G401 (cell line): ENCODE data around the gene MEGF8. TPM values are rescaled to one million over a fixed set of nuclear protein-coding genes. Genes with fewer than 3 reads are reported as not detected.

Experiments
- DNase-seq: peaks from one replicate; pipeline ENCODE4 v3.0.0-alpha.2; 2015; ENCODE audit warnings: low spot score
- in situ Hi-C: cut with HindIII; loops from 2 replicates; pipeline ENCODE4 v1.10.0; 2016; ENCODE audit warnings: low sequenced_read_pairs, mixed read lengths
- total RNA-seq: library from RNA; depleted of rRNA; stranded (reverse); fragments of >200 nt; shearing (Covaris generic); gene quantifications from 2 replicates; pipeline ENCODE4 v1.2.3, GENCODE V29; 2014; rRNA removed

The MEGF8 gene, protein sequence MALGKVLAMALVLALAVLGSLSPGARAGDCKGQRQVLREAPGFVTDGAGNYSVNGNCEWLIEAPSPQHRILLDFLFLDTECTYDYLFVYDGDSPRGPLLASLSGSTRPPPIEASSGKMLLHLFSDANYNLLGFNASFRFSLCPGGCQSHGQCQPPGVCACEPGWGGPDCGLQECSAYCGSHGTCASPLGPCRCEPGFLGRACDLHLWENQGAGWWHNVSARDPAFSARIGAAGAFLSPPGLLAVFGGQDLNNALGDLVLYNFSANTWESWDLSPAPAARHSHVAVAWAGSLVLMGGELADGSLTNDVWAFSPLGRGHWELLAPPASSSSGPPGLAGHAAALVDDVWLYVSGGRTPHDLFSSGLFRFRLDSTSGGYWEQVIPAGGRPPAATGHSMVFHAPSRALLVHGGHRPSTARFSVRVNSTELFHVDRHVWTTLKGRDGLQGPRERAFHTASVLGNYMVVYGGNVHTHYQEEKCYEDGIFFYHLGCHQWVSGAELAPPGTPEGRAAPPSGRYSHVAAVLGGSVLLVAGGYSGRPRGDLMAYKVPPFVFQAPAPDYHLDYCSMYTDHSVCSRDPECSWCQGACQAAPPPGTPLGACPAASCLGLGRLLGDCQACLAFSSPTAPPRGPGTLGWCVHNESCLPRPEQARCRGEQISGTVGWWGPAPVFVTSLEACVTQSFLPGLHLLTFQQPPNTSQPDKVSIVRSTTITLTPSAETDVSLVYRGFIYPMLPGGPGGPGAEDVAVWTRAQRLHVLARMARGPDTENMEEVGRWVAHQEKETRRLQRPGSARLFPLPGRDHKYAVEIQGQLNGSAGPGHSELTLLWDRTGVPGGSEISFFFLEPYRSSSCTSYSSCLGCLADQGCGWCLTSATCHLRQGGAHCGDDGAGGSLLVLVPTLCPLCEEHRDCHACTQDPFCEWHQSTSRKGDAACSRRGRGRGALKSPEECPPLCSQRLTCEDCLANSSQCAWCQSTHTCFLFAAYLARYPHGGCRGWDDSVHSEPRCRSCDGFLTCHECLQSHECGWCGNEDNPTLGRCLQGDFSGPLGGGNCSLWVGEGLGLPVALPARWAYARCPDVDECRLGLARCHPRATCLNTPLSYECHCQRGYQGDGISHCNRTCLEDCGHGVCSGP (N-terminal part only)
- total RNA-seq: 27.5 and 41.5 TPM in 2 replicates

DNA sequence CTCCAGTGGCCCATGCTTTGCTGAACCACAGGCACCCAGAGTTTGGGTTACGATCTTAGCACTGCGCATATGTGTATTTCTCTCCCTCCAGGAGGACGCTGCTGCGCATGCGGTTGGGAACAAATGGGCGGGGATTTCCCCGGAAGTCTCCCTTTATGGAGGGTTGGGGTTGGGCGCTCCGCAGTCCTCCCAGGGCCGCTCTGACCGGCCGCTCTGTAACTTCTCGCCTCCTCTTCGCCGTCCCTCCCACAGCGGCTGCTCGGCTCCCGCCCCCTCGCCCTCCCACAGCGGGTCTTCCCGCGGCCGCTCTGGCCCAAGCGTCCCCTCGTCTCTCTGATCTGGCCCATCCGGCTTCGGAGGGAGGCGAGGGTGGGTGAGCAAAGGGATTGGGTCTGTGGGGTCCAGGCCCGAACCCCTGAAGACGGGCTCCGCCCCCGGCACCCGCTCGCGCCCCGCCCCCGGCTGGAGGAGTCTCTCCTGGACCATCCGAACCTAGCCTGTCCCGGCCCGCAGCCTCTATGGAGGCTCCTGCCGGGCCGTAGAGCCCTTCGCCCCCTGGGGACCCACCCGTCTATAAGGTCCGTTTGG lies at the start of gene MEGF8:
MEGF8 (plus strand) TSS at position 328 of the 588 bp plus-strand sequence. CDS start 609 bp downstream, outside the sequence.
- in situ Hi-C loops: no loop called here
- DNase-seq: peak; percentile 99

DNA sequence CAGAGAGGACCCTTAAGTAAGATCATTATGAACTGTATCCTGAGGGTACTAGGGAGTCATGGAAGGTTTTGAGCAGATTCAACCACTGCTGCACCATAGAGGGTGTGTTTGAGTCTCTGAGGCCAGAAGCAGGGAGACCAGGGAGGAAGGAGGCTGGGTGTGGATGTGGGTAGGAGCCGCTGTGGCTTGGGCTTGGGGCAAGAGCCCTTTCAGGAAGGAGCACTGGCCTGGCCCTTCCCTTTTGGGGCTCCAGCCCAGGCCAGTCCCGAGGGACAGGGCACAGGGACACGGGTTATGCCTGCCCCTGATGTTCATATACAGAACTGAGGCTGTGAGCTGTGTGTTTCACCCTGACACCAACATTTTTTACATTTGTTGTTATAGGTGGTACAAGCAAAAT lies 49.2 kb upstream of the MEGF8 start:
- in situ Hi-C loops: no loop called here
- no peak for DNase-seq

DNA sequence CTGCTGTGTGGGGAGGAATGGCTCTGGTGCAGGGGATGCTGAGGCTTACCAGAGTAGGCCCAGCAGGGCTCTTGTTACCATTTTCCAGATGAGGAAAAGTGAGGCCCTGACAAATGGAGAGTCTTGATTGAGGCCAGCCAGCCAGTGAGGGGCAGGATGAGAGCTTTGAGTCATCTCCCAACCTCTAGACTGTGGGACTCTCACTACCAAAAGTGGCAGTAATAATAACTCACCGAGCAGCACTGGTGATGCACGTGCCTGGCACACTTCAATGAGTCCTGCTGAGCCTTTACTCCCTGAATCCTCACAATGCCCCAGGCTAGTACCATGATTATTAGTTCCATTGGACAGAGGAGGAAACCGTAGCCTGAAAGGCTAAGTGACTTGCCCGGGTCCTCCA lies 48.6 kb upstream of the MEGF8 start:
- in situ Hi-C loops: no loop called here
- no peak for DNase-seq

DNA sequence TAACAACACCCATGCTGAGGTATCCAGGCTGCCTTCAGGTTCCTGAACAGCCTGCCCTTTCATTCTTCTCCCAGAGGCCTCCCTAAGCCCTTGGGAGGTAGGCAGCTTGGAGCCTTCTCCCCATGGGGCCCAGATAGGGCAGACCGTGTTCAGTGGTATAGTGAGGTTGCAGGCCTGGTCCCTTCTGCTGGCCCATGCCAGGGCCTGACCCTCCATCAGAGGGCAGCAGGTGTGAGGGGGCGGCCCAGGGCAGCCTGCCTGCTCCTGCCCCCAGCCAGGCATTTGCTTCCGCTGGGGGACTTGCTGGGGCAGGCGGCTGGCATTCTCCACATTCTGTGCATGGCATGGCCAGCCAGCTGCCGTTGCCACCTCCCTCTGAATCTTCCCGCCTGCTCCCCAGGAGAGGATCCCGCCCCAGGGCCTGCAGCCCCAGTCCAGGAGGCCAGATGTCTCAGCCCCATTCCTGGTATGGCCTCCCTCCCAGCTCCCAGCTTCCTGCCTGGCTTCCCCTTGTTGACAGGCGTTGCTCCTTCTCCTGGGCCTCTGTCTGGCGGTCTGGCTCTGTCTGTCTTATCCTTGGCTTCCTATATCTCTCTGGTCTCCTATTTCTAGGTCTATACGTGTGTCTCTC lies 47.5 kb upstream of the MEGF8 start:
- in situ Hi-C loops: no loop called here
- DNase-seq: peak; percentile 33

DNA sequence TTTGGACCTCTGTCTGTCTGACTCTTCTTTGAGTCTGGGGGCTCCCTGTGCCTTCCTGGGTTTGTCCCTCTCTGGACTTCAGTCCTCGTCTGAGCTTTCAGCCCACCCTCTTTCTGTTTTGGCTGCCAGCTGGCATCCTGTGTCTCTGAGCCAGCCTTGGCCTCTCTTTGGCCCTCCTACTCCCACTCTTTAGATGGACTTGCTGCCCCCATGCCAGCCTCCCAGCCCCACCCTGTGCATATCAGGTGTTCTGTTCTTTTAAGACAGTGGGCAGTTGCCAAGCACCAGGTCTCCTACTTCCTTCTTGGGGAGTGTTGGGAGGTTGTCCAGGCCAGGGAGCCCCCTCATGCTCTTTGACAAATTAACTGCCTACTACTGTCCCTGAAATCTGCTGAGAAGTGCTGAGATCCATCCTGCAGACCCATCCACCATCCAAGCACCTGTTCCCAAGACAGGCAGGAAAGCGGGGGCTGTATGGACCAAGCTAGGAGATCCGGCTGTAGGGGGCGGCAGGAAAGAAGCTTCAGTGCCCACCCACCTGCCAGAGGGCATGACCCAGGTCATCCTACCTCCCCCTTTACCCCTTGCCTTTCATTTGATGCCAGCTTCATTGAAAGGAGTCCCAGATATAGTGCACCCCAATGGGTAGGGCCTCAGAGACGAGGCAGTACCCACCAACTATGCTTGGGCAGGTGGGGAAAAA lies 46.8 kb upstream of the MEGF8 start:
- in situ Hi-C loops: no loop called here
- DNase-seq: peak; percentile 30

DNA sequence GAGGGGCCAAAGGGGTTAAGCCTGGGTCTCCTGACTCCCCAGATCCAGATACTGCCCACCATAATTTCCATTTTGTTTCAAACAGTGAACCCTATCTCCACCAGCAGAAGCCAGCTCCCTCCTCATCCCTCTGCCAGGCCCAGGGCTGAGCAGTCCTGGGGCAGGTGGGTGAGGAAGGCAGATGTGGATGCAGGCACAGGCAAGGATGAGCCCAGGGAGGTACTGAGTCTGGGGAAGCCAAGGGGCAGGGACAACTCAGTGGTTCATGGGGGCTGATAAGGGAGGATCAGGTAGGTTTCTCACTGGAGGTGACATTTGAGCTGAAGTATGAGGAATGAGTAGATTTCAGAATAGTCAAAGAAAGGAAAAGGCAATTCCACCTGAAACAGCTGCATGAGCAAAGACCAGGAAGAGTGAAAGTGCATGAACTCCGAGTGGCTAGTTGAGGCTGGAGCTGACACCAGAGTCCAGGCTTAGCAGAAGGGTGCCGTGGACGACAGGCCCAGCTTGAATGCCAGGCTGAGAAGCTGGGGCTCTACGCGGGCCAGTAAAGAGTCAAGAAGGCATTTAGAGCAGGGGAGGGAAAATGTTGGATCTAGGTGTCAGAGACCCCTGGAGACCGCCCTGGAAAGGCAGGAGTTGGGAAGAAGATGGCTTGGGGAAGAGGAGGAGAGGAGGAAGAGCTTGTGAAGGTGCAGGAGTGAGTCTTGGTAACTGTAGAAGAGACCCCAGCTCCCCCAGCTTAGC lies 46.1 kb upstream of the MEGF8 start:
- no peak for DNase-seq
- in situ Hi-C loops: no loop called here

DNA sequence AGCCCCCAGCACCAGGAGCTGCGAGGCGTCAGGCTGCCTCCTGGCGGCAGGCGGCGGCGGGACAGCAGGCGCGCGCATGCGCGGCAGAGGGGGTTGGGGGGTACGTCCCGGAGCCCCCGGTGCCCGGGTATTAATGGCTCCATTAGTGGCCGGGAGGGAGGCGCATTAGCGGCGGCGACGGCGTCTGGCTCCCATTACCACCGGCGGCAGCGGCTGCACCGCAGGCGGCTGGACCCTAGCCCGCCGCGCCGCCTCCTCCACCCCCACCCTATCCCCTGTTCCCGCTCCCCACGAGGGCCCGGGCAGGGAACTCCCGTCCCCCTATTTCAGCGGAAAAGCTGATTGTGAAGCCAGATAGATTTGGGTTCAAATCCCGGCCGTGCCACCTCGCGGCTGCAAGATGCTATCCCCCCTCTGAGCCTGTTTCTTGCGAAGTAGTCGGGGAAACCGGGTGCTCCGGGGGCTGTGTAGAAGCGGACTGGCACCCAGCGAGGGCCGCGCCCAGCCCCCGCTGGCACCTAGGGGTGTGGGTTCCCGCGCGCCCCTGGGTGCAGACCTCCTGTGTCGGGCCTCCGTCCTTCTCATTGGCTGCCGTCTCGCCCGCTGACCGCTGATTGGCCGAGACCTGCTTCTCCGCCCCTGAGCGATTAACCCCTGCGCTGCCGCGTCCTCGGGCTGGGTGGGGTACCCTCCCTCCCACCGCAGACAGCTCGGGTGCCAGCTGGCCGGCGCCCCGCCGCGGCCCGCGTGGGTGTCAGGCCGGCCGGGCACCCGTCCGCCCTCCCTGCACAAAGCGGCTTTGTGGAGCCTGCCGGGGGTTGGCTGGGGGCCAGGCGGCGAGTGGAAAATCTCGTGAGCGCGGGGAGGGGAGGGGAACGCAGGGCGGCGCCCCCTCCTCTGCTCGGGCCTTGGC lies 45.3 kb upstream of the MEGF8 start:
- peak; percentile 92 for DNase-seq
- in situ Hi-C loops: no loop called here

DNA sequence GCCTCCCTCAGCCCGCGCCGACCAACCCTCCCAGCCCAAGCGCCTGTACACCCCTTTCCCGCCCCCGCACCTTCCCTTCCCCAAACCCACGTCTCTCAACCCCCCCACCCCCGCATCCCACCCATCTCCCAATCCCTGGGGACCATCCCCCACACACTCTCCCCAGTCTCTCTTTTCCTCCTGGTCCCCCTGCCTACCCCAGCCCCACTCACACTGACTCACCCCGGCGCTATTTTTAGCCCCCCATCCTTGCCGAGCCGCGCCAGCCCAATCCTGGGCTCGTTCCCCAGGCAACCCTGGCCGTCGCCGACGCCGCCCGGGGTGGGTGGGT lies 44.7 kb upstream of the MEGF8 start:
- DNase-seq: peak; percentile 46
- in situ Hi-C loops: no loop called here

DNA sequence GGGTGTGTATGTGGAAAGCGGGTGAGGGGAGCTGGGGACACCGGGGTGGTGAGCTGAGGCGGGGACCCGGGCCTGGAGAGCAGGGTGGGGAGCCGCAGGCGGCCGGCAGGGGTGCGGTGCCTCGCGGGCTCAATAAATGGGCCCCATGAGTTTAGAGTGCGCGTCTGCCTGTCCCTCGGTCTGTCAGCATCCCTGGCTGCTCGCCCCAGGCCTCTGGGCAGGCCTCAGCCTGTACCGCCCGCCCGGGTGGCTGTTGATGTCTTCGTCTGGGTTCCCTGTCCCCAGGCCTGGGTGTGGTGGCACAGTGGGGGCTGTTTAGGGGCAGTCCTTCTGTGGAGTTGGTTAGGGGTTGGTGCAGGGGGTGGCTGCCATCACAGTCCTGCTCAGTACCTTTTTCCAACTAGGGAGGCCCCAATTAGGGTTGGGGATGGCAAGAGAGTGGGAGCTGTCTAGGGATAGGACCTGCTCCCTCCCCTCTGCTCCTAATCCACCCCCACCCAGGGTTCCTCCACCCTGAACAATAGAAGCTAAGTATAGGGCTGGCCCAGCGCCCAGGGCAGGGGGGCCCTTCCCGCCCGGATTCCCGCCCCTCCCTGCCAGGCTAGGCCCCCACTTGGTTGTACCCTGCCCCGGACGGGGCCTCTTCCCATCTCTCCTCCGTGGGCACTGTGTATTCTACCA lies 44.1 kb upstream of the MEGF8 start:
- DNase-seq: peak; percentile 37

DNA sequence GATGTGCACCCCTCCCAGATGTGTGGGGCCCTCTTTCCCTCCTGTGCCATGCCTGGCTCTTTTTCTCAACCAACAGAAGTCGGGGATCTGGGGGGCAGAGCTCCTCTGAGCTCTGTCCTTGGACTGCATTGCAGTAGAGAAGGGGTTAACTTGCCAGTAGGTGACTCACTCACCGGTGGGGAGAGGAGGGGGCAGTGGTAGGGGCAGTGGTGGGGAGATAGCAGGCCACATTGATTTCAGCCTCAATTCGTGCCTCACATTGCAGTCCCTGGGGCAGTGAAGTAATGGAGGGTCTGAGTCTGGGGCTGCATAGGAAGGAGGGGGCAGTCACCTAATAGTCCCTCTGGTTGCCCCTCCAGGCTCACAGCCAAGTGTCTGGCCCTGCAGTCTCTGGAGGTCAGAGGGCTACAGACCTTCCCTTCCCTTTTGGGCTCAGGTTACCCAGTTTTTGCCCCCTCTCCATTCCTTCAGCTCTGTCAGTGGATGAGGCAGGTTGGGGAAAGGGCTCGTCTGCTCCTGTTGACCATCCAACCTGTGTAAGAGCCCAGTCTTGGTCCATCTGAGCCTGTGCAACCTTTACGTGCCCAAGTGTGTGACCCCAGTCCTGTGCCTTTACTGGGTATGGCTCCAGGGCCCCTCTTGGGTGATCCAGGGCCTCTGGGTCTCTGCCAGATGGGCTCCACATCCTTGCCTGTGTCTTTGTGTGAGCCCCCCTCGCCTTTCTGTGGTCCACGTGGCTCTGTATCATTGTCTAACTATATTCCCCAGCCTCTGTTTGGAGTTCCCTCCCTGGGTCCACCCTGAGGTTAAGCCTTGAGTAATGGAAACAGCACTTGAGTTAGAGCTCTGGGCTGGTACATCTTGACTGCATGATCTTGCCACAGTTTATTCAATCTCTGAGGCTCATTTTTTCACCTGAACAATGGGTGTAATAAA lies 43.3 kb upstream of the MEGF8 start:
- in situ Hi-C loops: no loop called here
- DNase-seq: peak; percentile 58

More for the DNA sequence above, 44.1 kb upstream of the MEGF8 start:
- in situ Hi-C loops: no loop called here

DNA sequence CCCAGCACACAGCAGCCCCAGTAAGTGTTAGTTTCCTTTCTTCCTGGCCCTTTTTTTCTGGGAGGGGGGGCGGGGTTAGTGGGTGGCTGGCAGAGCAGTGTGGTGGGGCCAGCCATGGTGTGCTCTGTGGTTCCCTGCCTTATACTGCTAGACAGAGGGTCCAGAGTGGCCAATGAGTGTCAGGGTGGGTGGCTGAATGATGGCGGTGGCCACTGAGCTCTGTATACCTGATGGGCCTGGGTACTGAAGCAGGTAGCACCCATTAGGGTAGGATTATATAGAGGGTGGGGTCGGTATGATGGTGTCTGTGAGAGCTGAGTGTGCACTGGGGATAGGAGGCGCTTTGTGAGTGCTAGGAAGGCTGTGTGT lies 42.6 kb upstream of the MEGF8 start:
- peak; percentile 37 for DNase-seq
- in situ Hi-C loops: no loop called here

DNA sequence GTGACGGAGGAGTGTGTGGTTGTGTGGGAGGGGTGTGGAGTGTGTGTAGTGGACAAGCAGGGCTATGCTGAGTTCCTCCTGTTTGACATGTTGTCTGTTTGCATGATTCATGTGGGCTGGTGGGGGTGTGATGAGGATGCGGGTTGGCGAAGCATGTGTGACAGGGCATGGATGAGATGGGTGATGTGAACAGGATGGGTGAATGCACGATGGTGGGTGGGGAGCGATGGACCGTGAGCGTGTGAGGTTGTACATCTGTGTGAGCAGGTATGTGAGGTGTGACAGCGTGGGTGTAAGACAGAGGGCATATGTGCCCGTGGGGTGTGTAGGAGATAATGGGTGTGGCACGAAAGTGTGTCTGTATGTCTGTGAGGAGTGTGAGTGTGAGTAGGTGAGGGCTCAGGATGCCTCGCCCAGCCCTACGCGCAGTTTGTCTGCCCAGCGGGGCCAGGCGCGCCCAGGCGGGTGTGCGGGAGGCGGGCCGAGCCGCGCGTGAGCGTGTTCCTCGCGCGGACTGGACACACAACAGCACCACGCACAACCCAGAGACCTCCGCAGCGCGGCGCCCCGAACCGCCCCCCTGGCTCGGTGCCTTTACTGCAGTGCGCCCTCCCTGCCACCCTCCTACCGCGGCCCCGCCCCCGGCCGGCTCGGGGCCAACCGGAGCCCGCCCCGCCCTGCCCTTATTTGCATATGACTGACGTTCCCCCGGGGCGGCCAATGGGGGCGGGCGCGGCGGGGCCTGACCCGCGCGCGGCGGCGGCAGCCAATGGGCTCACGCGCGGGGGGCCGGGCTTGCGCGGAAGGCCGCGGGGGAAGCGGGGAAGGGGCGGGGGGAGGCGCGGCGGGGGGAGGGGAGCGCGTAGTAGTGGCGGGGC lies 42.0 kb upstream of the MEGF8 start:
- in situ Hi-C loops: no loop called here
- peak; percentile 94 for DNase-seq

DNA sequence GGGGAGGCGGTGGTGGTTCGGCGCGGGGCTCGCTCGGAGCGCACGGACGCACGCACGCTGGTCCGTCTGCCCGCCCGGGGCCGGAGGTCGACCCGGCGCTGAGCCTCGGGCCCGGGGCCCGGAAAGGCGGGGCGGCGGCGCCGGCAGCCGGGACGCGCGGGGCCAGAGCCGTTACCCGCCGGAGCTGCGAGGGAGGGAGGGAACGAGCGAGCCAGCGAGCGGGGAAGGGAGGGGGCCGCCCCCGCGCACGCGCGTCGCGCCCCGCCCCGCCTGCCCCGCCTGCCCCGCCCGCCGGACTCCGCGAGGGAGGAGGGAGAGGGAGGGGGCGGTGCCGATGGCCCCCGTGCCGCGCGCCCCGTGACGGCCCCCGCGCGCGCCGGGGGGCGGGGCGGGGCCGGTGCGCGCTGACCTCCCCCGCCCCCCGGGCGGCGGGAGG lies 41.4 kb upstream of the MEGF8 start:
- peak; percentile 74 for DNase-seq
- in situ Hi-C loops: no loop called here

DNA sequence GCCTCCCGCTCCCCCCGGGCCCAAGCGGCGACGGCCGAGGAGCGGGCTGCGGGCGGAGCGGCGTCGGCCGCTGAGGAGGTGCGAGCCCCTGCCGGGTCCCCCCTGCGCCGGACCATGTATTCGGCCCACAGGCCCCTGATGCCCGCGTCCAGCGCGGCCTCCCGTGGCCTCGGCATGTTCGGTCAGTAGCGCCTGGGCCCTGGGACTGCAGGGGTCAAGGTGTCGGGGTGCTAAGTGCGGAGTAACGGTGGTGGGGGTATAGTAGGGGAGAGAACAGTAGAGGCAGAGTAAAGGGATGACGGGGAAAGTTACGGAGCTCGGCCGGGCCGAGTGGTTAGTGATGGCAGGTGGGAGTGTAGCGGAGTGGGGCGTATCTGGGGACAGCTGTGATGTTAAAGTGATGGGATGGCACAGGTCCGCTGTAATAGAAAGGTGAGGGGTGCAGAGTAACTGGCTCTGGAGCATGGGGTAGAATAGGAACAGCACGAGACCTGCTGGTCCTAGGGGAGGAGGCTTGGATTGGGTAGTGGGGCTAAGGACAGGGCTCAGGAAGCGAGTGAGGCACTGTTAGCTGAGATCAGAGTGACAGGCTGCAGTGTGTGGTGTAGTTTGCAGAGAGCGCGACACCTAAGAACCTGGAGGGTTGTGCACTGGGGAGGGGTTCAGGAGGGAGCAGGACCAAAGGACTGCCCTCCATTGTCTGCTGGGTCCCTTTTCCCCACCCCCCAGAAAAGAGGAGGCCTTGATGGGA lies 40.7 kb upstream of the MEGF8 start:
- DNase-seq: peak; percentile 47
- in situ Hi-C loops: no loop called here
